Raji (cell line): ENCODE results near the gene KLK15.

ENCODE experiments used
- POLR2A ChIP-seq: IDR thresholded peaks from 2 replicates; pipeline ENCODE4 v1.6.1; 2011; ENCODE audit warnings: low read depth, low read length, control low read depth; ENCODE audit not compliant: insufficient read depth

KLK15 gene, protein sequence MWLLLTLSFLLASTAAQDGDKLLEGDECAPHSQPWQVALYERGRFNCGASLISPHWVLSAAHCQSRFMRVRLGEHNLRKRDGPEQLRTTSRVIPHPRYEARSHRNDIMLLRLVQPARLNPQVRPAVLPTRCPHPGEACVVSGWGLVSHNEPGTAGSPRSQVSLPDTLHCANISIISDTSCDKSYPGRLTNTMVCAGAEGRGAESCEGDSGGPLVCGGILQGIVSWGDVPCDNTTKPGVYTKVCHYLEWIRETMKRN

GRCh38 chr19:50833117-50833801, at the start of gene KLK15:
Gene KLK15 (minus strand): TSS chr19:50833574. CDS start chr19:50831492, 2,082 bp downstream.
- TF ChIP-seq POLR2A: no peak

DNA sequence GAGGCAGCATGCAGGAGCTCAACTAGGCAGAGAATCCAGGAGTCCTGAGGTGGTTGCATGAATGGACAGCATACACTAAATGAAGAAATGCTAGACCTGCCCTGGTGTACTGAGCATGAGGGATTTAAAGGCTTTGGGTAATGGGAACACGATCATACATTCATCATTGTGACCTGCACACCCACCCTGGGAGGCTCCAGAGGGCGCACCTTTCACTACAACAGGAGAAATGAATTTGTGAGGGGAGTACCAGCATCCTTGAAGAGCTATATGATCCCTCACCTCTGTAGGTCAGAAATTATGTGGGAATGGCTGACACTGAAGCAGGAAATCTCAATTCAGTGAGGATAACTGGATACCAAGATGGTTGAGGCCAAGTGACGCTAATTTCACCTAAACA, 48.8 kb upstream of the KLK15 start:
- no peak for TF ChIP-seq POLR2A

- no peak for TF ChIP-seq POLR2A
These were observed 46.9 kb upstream of the KLK15 start for GRCh38 chr19:50880241-50880640.

GRCh38 chr19:50878851-50879250, 45.5 kb upstream of the KLK15 start:
- no peak for TF ChIP-seq POLR2A

DNA sequence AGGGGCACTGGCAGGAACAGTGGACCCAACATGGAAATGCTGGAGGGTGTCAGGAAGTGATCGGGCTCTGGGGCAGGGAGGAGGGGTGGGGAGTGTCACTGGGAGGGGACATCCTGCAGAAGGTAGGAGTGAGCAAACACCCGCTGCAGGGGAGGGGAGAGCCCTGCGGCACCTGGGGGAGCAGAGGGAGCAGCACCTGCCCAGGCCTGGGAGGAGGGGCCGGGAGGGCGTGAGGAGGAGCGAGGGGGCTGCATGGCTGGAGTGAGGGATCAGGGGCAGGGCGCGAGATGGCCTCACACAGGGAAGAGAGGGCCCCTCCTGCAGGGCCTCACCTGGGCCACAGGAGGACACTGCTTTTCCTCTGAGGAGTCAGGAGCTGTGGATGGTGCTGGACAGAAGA, 44.0 kb upstream of the KLK15 start:
- TF ChIP-seq POLR2A: no peak

DNA sequence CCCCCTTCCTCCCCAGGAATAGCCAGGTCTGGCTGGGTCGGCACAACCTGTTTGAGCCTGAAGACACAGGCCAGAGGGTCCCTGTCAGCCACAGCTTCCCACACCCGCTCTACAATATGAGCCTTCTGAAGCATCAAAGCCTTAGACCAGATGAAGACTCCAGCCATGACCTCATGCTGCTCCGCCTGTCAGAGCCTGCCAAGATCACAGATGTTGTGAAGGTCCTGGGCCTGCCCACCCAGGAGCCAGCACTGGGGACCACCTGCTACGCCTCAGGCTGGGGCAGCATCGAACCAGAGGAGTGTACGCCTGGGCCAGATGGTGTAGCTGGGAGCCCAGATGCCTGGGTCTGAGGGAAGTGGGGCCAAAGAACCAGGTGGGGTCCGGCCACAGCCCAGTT, 43.1 kb upstream of the KLK15 start:
- no peak for TF ChIP-seq POLR2A

- no peak for TF ChIP-seq POLR2A
These were observed 42.5 kb upstream of the KLK15 start for GRCh38 chr19:50875795-50876422.

DNA sequence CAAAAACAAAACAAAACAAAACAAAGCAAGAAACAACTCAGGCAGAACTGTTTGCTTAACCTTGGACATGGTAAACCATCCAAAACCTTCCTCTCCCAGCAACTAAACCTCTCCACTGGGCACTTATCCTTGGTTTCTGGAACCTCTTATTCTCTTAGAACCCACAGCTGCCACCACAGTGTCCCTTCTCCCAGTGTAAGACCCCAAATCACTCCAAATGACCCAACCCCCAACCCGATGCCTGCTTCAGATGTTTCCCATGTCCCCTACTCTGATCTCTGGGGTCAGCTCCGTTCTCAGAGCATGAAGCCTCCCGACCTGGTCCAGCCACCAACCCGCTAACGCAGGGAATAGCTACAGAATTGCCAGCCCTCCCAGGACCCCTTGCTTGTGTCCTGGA, 40.8 kb upstream of the KLK15 start:
- no peak for TF ChIP-seq POLR2A

DNA sequence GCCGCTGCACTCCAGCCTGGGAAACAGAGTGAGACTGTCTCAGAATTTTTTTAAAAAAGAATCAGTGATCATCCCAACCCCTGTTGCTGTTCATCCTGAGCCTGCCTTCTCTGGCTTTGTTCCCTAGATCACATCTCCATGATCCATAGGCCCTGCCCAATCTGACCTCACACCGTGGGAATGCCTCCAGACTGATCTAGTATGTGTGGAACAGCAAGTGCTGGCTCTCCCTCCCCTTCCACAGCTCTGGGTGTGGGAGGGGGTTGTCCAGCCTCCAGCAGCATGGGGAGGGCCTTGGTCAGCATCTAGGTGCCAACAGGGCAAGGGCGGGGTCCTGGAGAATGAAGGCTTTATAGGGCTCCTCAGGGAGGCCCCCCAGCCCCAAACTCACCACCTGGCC, 39.7 kb upstream of the KLK15 start, which contains the start of gene KLK2:
KLK2 (plus strand) TSS at position 384 of the 400 bp plus-strand sequence. CDS start 35 bp downstream, outside the sequence.
- TF ChIP-seq POLR2A: no peak

GRCh38 chr19:50870417-50871089, 37.2 kb upstream of the KLK15 start:
- no peak for TF ChIP-seq POLR2A

- no peak for TF ChIP-seq POLR2A
These were observed 36.1 kb upstream of the KLK15 start for GRCh38 chr19:50869479-50869878.

DNA sequence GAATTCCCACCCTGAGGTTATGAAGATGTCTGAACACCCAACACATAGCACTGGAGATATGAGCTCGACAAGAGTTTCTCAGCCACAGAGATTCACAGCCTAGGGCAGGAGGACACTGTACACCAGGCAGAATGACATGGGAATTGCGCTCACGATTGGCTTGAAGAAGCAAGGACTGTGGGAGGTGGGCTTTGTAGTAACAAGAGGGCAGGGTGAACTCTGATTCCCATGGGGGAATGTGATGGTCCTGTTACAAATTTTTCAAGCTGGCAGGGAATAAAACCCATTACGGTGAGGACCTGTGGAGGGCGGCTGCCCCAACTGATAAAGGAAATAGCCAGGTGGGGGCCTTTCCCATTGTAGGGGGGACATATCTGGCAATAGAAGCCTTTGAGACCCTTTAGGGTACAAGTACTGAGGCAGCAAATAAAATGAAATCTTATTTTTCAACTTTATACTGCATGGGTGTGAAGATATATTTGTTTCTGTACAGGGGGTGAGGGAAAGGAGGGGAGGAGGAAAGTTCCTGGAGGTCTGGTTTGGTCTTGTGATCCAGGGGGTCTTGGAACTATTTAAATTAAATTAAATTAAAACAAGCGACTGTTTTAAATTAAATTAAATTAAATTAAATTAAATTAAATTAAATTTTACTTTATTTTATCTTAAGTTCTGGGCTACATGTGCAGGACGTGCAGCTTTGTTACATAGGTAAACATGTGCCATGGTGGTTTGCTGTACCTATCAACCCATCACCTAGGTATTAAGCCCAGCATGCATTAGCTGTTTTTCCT, 28.3 kb upstream of the KLK15 start:
- TF ChIP-seq POLR2A: no peak

GRCh38 chr19:50861010-50861409, 27.6 kb upstream of the KLK15 start:
- no peak for TF ChIP-seq POLR2A

DNA sequence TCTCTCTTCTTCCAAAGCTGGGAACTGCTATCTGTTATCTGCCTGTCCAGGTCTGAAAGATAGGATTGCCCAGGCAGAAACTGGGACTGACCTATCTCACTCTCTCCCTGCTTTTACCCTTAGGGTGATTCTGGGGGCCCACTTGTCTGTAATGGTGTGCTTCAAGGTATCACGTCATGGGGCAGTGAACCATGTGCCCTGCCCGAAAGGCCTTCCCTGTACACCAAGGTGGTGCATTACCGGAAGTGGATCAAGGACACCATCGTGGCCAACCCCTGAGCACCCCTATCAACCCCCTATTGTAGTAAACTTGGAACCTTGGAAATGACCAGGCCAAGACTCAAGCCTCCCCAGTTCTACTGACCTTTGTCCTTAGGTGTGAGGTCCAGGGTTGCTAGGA, 26.5 kb upstream of the KLK15 start:
- TF ChIP-seq POLR2A: no peak

DNA sequence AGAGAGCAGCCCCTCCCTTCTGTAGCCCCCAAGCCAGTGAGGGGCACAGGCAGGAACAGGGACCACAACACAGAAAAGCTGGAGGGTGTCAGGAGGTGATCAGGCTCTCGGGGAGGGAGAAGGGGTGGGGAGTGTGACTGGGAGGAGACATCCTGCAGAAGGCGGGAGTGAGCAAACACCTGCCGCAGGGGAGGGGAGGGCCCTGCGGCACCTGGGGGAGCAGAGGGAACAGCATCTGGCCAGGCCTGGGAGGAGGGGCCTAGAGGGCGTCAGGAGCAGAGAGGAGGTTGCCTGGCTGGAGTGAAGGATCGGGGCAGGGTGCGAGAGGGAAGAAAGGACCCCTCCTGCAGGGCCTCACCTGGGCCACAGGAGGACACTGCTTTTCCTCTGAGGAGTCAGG, 25.5 kb upstream of the KLK15 start:
- no peak for TF ChIP-seq POLR2A

DNA sequence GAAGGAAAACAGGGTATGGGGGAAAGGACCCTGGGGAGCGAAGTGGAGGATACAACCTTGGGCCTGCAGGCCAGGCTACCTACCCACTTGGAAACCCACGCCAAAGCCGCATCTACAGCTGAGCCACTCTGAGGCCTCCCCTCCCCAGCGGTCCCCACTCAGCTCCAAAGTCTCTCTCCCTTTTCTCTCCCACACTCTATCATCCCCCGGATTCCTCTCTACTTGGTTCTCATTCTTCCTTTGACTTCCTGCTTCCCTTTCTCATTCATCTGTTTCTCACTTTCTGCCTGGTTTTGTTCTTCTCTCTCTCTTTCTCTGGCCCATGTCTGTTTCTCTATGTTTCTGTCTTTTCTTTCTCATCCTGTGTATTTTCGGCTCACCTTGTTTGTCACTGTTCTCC, 24.0 kb upstream of the KLK15 start:
- TF ChIP-seq POLR2A: no peak
